ENCODE data around the gene DENND1B.

Gene DENND1B

GRCh38 chr1:197787056-197787455 lies 11.8 kb upstream of the DENND1B start:
- no peak for DNase-seq (ENCODE audit: low spot score)
- in situ Hi-C loops (cut with MboI; ENCODE audit: low sequenced_read_pairs, unreplicated experiment) = no loop called here
- no peak for TF ChIP-seq CTCF (IDR thresholded peaks at IDR 0.05; ENCODE audit: borderline replicate concordance, control extremely low read depth, extremely low read depth, insufficient read depth, missing control alignments)

GRCh38 chr1:197786280-197786679 lies 11.0 kb upstream of the DENND1B start:
- DNase-seq (ENCODE audit: low spot score) = no peak
- in situ Hi-C loops (cut with MboI; ENCODE audit: low sequenced_read_pairs, unreplicated experiment) = no loop called here
- no peak for TF ChIP-seq CTCF (IDR thresholded peaks at IDR 0.05; ENCODE audit: borderline replicate concordance, control extremely low read depth, extremely low read depth, insufficient read depth, missing control alignments)

GRCh38 chr1:197783510-197783948 lies 8.2 kb upstream of the DENND1B start:
- no peak for TF ChIP-seq CTCF (IDR thresholded peaks at IDR 0.05; ENCODE audit: borderline replicate concordance, control extremely low read depth, extremely low read depth, insufficient read depth, missing control alignments)
- no peak for DNase-seq (ENCODE audit: low spot score)
- in situ Hi-C loops (cut with MboI; ENCODE audit: low sequenced_read_pairs, unreplicated experiment) = no loop called here

GRCh38 chr1:197782722-197783360 lies 7.6 kb upstream of the DENND1B start:
- DNase-seq (ENCODE audit: low spot score) = no peak
- no peak for TF ChIP-seq CTCF (IDR thresholded peaks at IDR 0.05; ENCODE audit: borderline replicate concordance, control extremely low read depth, extremely low read depth, insufficient read depth, missing control alignments)
- in situ Hi-C loops (cut with MboI; ENCODE audit: low sequenced_read_pairs, unreplicated experiment) = no loop called here

GRCh38 chr1:197781968-197782721 lies 6.9 kb upstream of the DENND1B start:
- TF ChIP-seq CTCF (IDR thresholded peaks at IDR 0.05; ENCODE audit: borderline replicate concordance, control extremely low read depth, extremely low read depth, insufficient read depth, missing control alignments) = no peak
- in situ Hi-C loops (cut with MboI; ENCODE audit: low sequenced_read_pairs, unreplicated experiment) = no loop called here
- no peak for DNase-seq (ENCODE audit: low spot score)

- in situ Hi-C loops (cut with MboI; ENCODE audit: low sequenced_read_pairs, unreplicated experiment) = no loop called here
- TF ChIP-seq CTCF (IDR thresholded peaks at IDR 0.05; ENCODE audit: borderline replicate concordance, control extremely low read depth, extremely low read depth, insufficient read depth, missing control alignments) = no peak
- no peak for DNase-seq (ENCODE audit: low spot score)
Measured at GRCh38 chr1:197779921-197780320, 4.6 kb upstream of the DENND1B start.

Measured in GM13976 (cell line).